Gastroesophageal sphincter (tissue), 3 donors: Measurements from ENCODE around the gene MAGEA8.
"Not testable (repeated sequence)": the region's sequence is repeated elsewhere in the genome, so short reads cannot be mapped to it uniquely, and the experiment has no call there.

Experiments used
- POLR2A ChIP-seq, 2 donors: fragments of 450-650 bp; IDR thresholded peaks; one replicate each; pipeline ENCODE4 v1.6.1; 2017; ENCODE audit warnings: antibody characterized with exemption in 2 of 2, mild to moderate bottlenecking in 2 of 2, moderate library complexity in 1 of 2
- POLR2AphosphoS5 ChIP-seq: sonication (generic); formaldehyde crosslinking; IDR thresholded peaks from one replicate; pipeline ENCODE4 v1.6.1; 2017; ENCODE audit warnings: antibody characterized with exemption
- TF ChIP-seq, protein P1 (sequence below), 4 experiments: fragments of 200-600 bp in 2 of 4; fragments of 450-650 bp in 2 of 4; sonication (generic) in 1 of 4; IDR thresholded peaks; one replicate each; pipeline ENCODE4 v1.5.1; 2017 to 2019; ENCODE audit warnings: antibody characterized with exemption in 4 of 4, mild to moderate bottlenecking in 2 of 4, moderate library complexity in 2 of 4

DNA sequence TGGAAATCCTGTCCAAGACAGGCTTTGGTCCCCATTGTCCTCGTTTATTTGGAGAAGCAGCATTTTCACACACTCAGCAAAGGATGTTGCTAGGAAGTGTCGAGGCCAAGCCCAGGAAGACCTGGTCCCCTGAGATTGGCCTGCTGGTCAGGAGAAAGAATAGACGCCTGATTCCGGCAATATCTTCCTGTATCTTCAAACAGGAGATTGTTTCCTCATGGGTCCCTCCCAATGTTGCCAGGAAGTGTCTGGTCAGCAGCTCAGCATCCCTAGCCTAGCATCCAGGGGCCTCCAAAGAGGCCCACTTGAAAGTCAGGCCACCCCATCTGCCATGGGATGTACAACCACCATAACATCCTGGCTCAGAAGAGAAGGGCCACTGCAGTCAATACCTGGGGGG is 50.4 kb downstream of the MAGEA8 start:
- TF ChIP-seq, protein P1, sequence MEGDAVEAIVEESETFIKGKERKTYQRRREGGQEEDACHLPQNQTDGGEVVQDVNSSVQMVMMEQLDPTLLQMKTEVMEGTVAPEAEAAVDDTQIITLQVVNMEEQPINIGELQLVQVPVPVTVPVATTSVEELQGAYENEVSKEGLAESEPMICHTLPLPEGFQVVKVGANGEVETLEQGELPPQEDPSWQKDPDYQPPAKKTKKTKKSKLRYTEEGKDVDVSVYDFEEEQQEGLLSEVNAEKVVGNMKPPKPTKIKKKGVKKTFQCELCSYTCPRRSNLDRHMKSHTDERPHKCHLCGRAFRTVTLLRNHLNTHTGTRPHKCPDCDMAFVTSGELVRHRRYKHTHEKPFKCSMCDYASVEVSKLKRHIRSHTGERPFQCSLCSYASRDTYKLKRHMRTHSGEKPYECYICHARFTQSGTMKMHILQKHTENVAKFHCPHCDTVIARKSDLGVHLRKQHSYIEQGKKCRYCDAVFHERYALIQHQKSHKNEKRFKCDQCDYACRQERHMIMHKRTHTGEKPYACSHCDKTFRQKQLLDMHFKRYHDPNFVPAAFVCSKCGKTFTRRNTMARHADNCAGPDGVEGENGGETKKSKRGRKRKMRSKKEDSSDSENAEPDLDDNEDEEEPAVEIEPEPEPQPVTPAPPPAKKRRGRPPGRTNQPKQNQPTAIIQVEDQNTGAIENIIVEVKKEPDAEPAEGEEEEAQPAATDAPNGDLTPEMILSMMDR (IDR thresholded peaks at IDR 0.05), result not testable (repeated sequence)
- not testable (repeated sequence) for TF ChIP-seq POLR2A (IDR thresholded peaks at IDR 0.05); POLR2AphosphoS5
